ENCODE results near the gene LNP1.

DNA sequence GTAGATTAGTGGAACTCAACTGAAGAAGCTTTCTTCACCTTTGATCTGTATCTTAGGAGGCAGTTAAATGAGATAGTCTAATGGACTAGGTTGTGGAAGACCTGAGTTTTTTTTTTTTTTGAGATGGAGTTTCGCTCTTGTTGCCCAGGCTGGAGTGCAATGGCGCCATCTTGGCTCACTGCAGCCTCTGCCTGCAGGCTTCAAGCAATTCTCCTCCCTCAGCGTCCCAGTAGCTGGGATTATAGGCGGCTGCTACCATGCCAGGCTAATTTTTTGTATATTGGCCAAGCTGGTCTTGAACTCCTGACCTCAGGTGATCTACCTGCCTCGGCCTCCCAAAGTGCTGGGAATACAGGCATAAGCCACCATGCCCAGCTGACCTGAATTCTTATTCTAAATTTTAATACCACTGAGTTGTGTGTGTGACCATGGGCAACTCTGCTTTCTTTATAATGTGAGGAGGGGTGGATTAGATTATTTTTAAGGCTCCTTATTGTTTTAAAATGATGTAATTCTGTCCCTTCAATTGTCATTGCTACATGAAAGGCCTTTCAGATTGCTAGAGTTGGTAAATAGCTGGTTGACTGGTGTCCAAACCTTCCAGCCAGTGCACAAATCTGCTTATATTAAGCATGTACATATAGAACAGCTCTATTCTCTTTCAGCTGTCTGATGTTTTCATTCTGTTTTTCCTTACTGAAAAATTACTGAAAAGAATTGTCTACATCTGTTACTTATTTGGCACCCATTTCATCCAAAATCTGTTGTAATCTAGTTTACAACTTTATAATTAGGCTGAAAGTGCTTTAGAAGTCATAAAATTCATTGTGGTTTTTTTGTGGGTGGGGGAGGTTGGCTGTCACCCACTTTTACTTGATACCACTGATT is 2.3 kb downstream of the LNP1 start:
- peak; percentile 95 for TF ChIP-seq YY1 (IDR thresholded peaks at IDR 0.05)
- TF ChIP-seq, protein P1, sequence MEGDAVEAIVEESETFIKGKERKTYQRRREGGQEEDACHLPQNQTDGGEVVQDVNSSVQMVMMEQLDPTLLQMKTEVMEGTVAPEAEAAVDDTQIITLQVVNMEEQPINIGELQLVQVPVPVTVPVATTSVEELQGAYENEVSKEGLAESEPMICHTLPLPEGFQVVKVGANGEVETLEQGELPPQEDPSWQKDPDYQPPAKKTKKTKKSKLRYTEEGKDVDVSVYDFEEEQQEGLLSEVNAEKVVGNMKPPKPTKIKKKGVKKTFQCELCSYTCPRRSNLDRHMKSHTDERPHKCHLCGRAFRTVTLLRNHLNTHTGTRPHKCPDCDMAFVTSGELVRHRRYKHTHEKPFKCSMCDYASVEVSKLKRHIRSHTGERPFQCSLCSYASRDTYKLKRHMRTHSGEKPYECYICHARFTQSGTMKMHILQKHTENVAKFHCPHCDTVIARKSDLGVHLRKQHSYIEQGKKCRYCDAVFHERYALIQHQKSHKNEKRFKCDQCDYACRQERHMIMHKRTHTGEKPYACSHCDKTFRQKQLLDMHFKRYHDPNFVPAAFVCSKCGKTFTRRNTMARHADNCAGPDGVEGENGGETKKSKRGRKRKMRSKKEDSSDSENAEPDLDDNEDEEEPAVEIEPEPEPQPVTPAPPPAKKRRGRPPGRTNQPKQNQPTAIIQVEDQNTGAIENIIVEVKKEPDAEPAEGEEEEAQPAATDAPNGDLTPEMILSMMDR (IDR thresholded peaks at IDR 0.05; ENCODE audit: low read depth, low read length, missing input control): no peak
- TF ChIP-seq HNF4G (IDR thresholded peaks at IDR 0.05): no peak
- TF ChIP-seq, protein P2, sequence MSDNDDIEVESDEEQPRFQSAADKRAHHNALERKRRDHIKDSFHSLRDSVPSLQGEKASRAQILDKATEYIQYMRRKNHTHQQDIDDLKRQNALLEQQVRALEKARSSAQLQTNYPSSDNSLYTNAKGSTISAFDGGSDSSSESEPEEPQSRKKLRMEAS (IDR thresholded peaks at IDR 0.05): no peak
- TF ChIP-seq, protein P3, sequence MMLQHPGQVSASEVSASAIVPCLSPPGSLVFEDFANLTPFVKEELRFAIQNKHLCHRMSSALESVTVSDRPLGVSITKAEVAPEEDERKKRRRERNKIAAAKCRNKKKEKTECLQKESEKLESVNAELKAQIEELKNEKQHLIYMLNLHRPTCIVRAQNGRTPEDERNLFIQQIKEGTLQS (IDR thresholded peaks at IDR 0.05): no peak
- TF ChIP-seq, protein P4, sequence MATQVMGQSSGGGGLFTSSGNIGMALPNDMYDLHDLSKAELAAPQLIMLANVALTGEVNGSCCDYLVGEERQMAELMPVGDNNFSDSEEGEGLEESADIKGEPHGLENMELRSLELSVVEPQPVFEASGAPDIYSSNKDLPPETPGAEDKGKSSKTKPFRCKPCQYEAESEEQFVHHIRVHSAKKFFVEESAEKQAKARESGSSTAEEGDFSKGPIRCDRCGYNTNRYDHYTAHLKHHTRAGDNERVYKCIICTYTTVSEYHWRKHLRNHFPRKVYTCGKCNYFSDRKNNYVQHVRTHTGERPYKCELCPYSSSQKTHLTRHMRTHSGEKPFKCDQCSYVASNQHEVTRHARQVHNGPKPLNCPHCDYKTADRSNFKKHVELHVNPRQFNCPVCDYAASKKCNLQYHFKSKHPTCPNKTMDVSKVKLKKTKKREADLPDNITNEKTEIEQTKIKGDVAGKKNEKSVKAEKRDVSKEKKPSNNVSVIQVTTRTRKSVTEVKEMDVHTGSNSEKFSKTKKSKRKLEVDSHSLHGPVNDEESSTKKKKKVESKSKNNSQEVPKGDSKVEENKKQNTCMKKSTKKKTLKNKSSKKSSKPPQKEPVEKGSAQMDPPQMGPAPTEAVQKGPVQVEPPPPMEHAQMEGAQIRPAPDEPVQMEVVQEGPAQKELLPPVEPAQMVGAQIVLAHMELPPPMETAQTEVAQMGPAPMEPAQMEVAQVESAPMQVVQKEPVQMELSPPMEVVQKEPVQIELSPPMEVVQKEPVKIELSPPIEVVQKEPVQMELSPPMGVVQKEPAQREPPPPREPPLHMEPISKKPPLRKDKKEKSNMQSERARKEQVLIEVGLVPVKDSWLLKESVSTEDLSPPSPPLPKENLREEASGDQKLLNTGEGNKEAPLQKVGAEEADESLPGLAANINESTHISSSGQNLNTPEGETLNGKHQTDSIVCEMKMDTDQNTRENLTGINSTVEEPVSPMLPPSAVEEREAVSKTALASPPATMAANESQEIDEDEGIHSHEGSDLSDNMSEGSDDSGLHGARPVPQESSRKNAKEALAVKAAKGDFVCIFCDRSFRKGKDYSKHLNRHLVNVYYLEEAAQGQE (IDR thresholded peaks at IDR 0.05): no peak
- no peak for TF ChIP-seq RAD21 (IDR thresholded peaks at IDR 0.05)
- TF ChIP-seq RXRA (IDR thresholded peaks at IDR 0.05): peak in 1 of 2 donors; percentile 27
- TF ChIP-seq TAF1 (conservative IDR thresholded peaks at IDR 0.05): no peak
